Measurements from ENCODE around the gene LRRTM4.

DNA sequence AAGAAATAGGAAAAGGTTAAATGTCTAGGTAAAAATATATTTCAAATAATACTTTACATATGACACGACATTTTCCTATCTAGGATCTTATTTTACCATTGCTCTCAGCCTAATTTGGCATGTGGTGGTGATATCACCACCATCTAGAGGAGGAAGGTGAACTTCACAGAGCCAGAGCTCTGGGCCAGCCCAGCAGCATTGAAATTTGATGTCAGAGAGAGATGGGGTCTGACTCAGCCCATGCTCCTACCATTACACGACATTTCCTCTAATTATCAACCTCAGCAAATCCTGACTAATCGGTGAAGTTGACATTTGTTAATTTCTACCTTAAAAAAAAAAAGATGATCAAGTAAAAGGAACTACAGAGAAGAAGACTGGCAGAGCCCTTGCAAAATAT is 42.3 kb downstream of the LRRTM4 start:
- TF ChIP-seq RELA (IDR thresholded peaks at IDR 0.05; ENCODE audit: borderline replicate concordance, partially characterized antibody) (no peak), MYB (IDR thresholded peaks at IDR 0.05; ENCODE audit: borderline replicate concordance, low read depth, low read length) (no peak), POLR2AphosphoS5 (IDR thresholded peaks at IDR 0.05; ENCODE audit: low read length) (no peak), RB1 (IDR thresholded peaks at IDR 0.05; ENCODE audit: borderline replicate concordance) (no peak), POU2F2 (IDR thresholded peaks at IDR 0.05; ENCODE audit: borderline replicate concordance, low read depth, low read length) (no peak), RFX5 (IDR thresholded peaks at IDR 0.05; ENCODE audit: low read depth, low read length) (no peak), MXI1 (IDR thresholded peaks at IDR 0.05; ENCODE audit: low read depth, low read length) (no peak), CBFB (IDR thresholded peaks at IDR 0.05; ENCODE audit: low read depth) (no peak), EZH2 (IDR thresholded peaks at IDR 0.05; ENCODE audit: borderline replicate concordance, control insufficient read depth, low read depth, low read length) (no peak)
- TF ChIP-seq, protein P1, sequence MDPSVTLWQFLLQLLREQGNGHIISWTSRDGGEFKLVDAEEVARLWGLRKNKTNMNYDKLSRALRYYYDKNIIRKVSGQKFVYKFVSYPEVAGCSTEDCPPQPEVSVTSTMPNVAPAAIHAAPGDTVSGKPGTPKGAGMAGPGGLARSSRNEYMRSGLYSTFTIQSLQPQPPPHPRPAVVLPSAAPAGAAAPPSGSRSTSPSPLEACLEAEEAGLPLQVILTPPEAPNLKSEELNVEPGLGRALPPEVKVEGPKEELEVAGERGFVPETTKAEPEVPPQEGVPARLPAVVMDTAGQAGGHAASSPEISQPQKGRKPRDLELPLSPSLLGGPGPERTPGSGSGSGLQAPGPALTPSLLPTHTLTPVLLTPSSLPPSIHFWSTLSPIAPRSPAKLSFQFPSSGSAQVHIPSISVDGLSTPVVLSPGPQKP (IDR thresholded peaks at IDR 0.05; ENCODE audit: low read depth, low read length), result no peak
- TF ChIP-seq, protein P2, sequence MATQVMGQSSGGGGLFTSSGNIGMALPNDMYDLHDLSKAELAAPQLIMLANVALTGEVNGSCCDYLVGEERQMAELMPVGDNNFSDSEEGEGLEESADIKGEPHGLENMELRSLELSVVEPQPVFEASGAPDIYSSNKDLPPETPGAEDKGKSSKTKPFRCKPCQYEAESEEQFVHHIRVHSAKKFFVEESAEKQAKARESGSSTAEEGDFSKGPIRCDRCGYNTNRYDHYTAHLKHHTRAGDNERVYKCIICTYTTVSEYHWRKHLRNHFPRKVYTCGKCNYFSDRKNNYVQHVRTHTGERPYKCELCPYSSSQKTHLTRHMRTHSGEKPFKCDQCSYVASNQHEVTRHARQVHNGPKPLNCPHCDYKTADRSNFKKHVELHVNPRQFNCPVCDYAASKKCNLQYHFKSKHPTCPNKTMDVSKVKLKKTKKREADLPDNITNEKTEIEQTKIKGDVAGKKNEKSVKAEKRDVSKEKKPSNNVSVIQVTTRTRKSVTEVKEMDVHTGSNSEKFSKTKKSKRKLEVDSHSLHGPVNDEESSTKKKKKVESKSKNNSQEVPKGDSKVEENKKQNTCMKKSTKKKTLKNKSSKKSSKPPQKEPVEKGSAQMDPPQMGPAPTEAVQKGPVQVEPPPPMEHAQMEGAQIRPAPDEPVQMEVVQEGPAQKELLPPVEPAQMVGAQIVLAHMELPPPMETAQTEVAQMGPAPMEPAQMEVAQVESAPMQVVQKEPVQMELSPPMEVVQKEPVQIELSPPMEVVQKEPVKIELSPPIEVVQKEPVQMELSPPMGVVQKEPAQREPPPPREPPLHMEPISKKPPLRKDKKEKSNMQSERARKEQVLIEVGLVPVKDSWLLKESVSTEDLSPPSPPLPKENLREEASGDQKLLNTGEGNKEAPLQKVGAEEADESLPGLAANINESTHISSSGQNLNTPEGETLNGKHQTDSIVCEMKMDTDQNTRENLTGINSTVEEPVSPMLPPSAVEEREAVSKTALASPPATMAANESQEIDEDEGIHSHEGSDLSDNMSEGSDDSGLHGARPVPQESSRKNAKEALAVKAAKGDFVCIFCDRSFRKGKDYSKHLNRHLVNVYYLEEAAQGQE (IDR thresholded peaks at IDR 0.05; ENCODE audit: low read depth, low read length), result no peak
- TF ChIP-seq, protein P3, sequence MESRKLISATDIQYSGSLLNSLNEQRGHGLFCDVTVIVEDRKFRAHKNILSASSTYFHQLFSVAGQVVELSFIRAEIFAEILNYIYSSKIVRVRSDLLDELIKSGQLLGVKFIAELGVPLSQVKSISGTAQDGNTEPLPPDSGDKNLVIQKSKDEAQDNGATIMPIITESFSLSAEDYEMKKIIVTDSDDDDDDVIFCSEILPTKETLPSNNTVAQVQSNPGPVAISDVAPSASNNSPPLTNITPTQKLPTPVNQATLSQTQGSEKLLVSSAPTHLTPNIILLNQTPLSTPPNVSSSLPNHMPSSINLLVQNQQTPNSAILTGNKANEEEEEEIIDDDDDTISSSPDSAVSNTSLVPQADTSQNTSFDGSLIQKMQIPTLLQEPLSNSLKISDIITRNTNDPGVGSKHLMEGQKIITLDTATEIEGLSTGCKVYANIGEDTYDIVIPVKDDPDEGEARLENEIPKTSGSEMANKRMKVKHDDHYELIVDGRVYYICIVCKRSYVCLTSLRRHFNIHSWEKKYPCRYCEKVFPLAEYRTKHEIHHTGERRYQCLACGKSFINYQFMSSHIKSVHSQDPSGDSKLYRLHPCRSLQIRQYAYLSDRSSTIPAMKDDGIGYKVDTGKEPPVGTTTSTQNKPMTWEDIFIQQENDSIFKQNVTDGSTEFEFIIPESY (IDR thresholded peaks at IDR 0.05), result no peak
- TF ChIP-seq, protein P4, sequence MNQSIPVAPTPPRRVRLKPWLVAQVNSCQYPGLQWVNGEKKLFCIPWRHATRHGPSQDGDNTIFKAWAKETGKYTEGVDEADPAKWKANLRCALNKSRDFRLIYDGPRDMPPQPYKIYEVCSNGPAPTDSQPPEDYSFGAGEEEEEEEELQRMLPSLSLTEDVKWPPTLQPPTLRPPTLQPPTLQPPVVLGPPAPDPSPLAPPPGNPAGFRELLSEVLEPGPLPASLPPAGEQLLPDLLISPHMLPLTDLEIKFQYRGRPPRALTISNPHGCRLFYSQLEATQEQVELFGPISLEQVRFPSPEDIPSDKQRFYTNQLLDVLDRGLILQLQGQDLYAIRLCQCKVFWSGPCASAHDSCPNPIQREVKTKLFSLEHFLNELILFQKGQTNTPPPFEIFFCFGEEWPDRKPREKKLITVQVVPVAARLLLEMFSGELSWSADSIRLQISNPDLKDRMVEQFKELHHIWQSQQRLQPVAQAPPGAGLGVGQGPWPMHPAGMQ (IDR thresholded peaks at IDR 0.05; ENCODE audit: borderline replicate concordance), result no peak
- TF ChIP-seq, protein P5, sequence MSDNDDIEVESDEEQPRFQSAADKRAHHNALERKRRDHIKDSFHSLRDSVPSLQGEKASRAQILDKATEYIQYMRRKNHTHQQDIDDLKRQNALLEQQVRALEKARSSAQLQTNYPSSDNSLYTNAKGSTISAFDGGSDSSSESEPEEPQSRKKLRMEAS (IDR thresholded peaks at IDR 0.05; ENCODE audit: low read depth, low read length), result no peak

All from GM12878 (cell line).